ENCODE results near the gene NQO2. TPM values are rescaled to one million over a fixed set of nuclear protein-coding genes. Genes with fewer than 3 reads are reported as not detected.

NQO2 gene
- total and polyA plus RNA-seq, 2 of the 13 experiments (the other 11 are each of a cell fraction or from before 2014, with no cell fraction given) = 32.2 to 56.5 TPM

- peak; percentile 56; the same call in 1 of the 2 replicates for TF ChIP-seq ZNF609 (CRISPR knock-in tag; IDR thresholded peaks at IDR 0.05; ENCODE audit: borderline replicate concordance)
- TF ChIP-seq NFRKB (IDR thresholded peaks at IDR 0.05) = no peak
- peak; percentile 38; the same call in 1 of the 2 replicates for TF ChIP-seq HMG20B (CRISPR knock-in tag; conservative IDR thresholded peaks at IDR 0.05)
- no peak for TF ChIP-seq GTF2F1 (IDR thresholded peaks at IDR 0.05; ENCODE audit: low read length)
- TF ChIP-seq NR1H2 (CRISPR knock-in tag; IDR thresholded peaks at IDR 0.05; ENCODE audit: borderline replicate concordance, low read depth) = 0 out of 2 replicates have a peak, but pooled peaks have one; percentile 32
- 0 out of 2 replicates have a peak, but pooled peaks have one; percentile 47 for TF ChIP-seq ZBTB20 (CRISPR knock-in tag; IDR thresholded peaks at IDR 0.05; ENCODE audit: borderline replicate concordance, low read depth)
- peak; percentile 59; the same call in 1 of the 2 replicates for TF ChIP-seq SMAD3 (CRISPR knock-in tag; IDR thresholded peaks at IDR 0.05)
- no peak for TF ChIP-seq MEF2D (CRISPR knock-in tag; IDR thresholded peaks at IDR 0.05)
- TF ChIP-seq TOE1 (CRISPR knock-in tag; IDR thresholded peaks at IDR 0.05) = no peak
- TF ChIP-seq SETDB1 (CRISPR knock-in tag; IDR thresholded peaks at IDR 0.05; ENCODE audit: borderline replicate concordance) = 0 out of 2 replicates have a peak, but pooled peaks have one; percentile 53
- TF ChIP-seq ZNF318 (CRISPR knock-in tag; IDR thresholded peaks at IDR 0.05) = peak; percentile 44; the same call in 1 of the 2 replicates
- peak; percentile 70 for TF ChIP-seq MEIS1 (CRISPR knock-in tag; IDR thresholded peaks at IDR 0.05; ENCODE audit: borderline replicate concordance)
- no peak for TF ChIP-seq ZNF44 (CRISPR knock-in tag; IDR thresholded peaks at IDR 0.05)
- peak; percentile 64; the same call in 1 of the 2 replicates for TF ChIP-seq AKAP8 (CRISPR knock-in tag; IDR thresholded peaks at IDR 0.05)
Measured at GRCh38 chr6:3063733-3064700, 64.3 kb downstream of the NQO2 start (continued).
